DMS79 treated with DMSO at 0.1 percent for 48 hours (cell line): ENCODE data around the gene TBCD.
A peak's percentile ranks its signal among the peaks of the same experiment; 100 is the strongest.

Source experiments
- DNase-seq: peaks from one replicate; lab custom pipeline; 2025; lab: John Stamatoyannopoulos, UW

TBCD gene

GRCh38 chr17:82871776-82872561 lies 120.1 kb downstream of the TBCD start:
- no peak for DNase-seq

- DNase-seq = no peak
These were observed 121.0 kb downstream of the TBCD start for GRCh38 chr17:82872591-82873520.

- no peak for DNase-seq
These were observed 121.7 kb downstream of the TBCD start for GRCh38 chr17:82873521-82873920.

- no peak for DNase-seq
These were observed 122.4 kb downstream of the TBCD start for GRCh38 chr17:82874011-82874835.

- DNase-seq = peak; percentile 18
These were observed 123.6 kb downstream of the TBCD start for GRCh38 chr17:82875407-82875856.

- peak; percentile 20 for DNase-seq
These were observed 124.3 kb downstream of the TBCD start for GRCh38 chr17:82876149-82876548.

- DNase-seq = peak; percentile 27
These were observed 124.9 kb downstream of the TBCD start for GRCh38 chr17:82876602-82877379.

- no peak for DNase-seq
These were observed 126.7 kb downstream of the TBCD start for GRCh38 chr17:82878527-82878926.

- no peak for DNase-seq
These were observed 127.4 kb downstream of the TBCD start for GRCh38 chr17:82879241-82879640.

- no peak for DNase-seq
These were observed 128.9 kb downstream of the TBCD start for GRCh38 chr17:82880620-82881323.

GRCh38 chr17:82881324-82881823 lies 129.5 kb downstream of the TBCD start:
- no peak for DNase-seq

- DNase-seq = no peak
These were observed 130.2 kb downstream of the TBCD start for GRCh38 chr17:82881900-82882714.

- DNase-seq = no peak
These were observed 131.0 kb downstream of the TBCD start for GRCh38 chr17:82882715-82883418.

- no peak for DNase-seq
These were observed 131.7 kb downstream of the TBCD start for GRCh38 chr17:82883419-82884031.

- DNase-seq = no peak
These were observed 132.6 kb downstream of the TBCD start for GRCh38 chr17:82884341-82884969.

- DNase-seq = no peak
These were observed 133.1 kb downstream of the TBCD start for GRCh38 chr17:82884970-82885353.

- DNase-seq = no peak
These were observed 135.6 kb downstream of the TBCD start for GRCh38 chr17:82887255-82888164.
